Measurements from ENCODE around the gene C1QL4. TPM values are rescaled to one million over a fixed set of nuclear protein-coding genes. Genes with fewer than 3 reads are reported as not detected.

The C1QL4 gene
- total RNA-seq, 2 donors from 2014 or later, result 0.12 TPM; not detected in 1

GRCh38 chr12:49344486-49345050, 7.6 kb upstream of the C1QL4 start:
- ATAC-seq (replicated peaks in 1 of 2) (no peak), DNase-seq (no peak)
- Mint-ChIP-seq H3K27me3 (ENCODE audit: low read depth) (peaks cover 77% of the 10 kb centered on the region), H3K9me3 (no peaks in the 10 kb centered on the region), H3K4me3 (no peak overlapping the region), H3K27ac (no peak overlapping the region), H3K4me1 (ENCODE audit: low read depth) (peaks cover 40% of the 10 kb centered on the region), H3K36me3 (ENCODE audit: insufficient read depth in 2 of 2) (no peaks in the 10 kb centered on the region)

GRCh38 chr12:49342914-49343731, 6.1 kb upstream of the C1QL4 start:
- Mint-ChIP-seq H3K4me3 (peak overlapping the region; percentile 44 to 78), H3K27ac (no peak overlapping the region), H3K4me1 (ENCODE audit: low read depth) (peaks cover 40% of the 10 kb centered on the region), H3K36me3 (ENCODE audit: insufficient read depth in 2 of 2) (no peaks in the 10 kb centered on the region), H3K27me3 (ENCODE audit: low read depth) (peaks cover 80% of the 10 kb centered on the region), H3K9me3 (no peaks in the 10 kb centered on the region)
- DNase-seq, result peak; percentile 59 to 69
- ATAC-seq (replicated peaks in 1 of 2), result peak; percentile 65 to 66

GRCh38 chr12:49342066-49342913, 5.3 kb upstream of the C1QL4 start:
- H3K27ac Mint-ChIP-seq, result no peak overlapping the region
- ATAC-seq (replicated peaks in 1 of 2), result peak; percentile 77 to 79
- H3K4me3 Mint-ChIP-seq, result peak overlapping the region; percentile 44 to 78
- H3K27me3 Mint-ChIP-seq (ENCODE audit: low read depth), result peaks cover 82% of the 10 kb centered on the region
- H3K4me1 Mint-ChIP-seq (ENCODE audit: low read depth), result peaks cover 45% of the 10 kb centered on the region
- H3K9me3 Mint-ChIP-seq, result no peaks in the 10 kb centered on the region
- DNase-seq, result peak; percentile 87 to 89
- H3K36me3 Mint-ChIP-seq (ENCODE audit: insufficient read depth in 2 of 2), result no peaks in the 10 kb centered on the region

GRCh38 chr12:49341777-49342065, 4.7 kb upstream of the C1QL4 start:
- Mint-ChIP-seq H3K4me3 (peak overlapping the region in 1 of 2 donors; percentile 78), H3K27ac (no peak overlapping the region), H3K9me3 (no peaks in the 10 kb centered on the region), H3K4me1 (ENCODE audit: low read depth) (peaks cover 45% of the 10 kb centered on the region), H3K36me3 (ENCODE audit: insufficient read depth in 2 of 2) (no peaks in the 10 kb centered on the region), H3K27me3 (ENCODE audit: low read depth) (peaks cover 82% of the 10 kb centered on the region)
- DNase-seq, result no peak
- ATAC-seq (replicated peaks in 1 of 2), result no peak

- no peaks in the 10 kb centered on the region for H3K9me3 Mint-ChIP-seq
- H3K27me3 Mint-ChIP-seq (ENCODE audit: low read depth), result peaks cover 80% of the 10 kb centered on the region
- H3K4me3 Mint-ChIP-seq, result peak overlapping the region in 1 of 2 donors; percentile 11
These were observed 4.2 kb upstream of the C1QL4 start for GRCh38 chr12:49340971-49341776.

GRCh38 chr12:49340095-49340870, 3.3 kb upstream of the C1QL4 start:
- H3K27me3 Mint-ChIP-seq (ENCODE audit: low read depth), result peaks cover 83% of the 10 kb centered on the region
- ATAC-seq (replicated peaks in 1 of 2), result no peak

More at GRCh38 chr12:49340971-49341776, 4.2 kb upstream of the C1QL4 start:
- Mint-ChIP-seq H3K27ac (no peak overlapping the region), H3K4me1 (ENCODE audit: low read depth) (peaks cover 42% of the 10 kb centered on the region), H3K36me3 (ENCODE audit: insufficient read depth in 2 of 2) (no peaks in the 10 kb centered on the region)
- DNase-seq (no peak), ATAC-seq (replicated peaks in 1 of 2) (no peak)

GRCh38 chr12:49339464-49339861, 2.5 kb upstream of the C1QL4 start:
- no peak overlapping the region for H3K27ac Mint-ChIP-seq
- H3K9me3 Mint-ChIP-seq, result no peaks in the 10 kb centered on the region
- no peak overlapping the region for H3K4me3 Mint-ChIP-seq
- peaks cover 89% of the 10 kb centered on the region for H3K27me3 Mint-ChIP-seq (ENCODE audit: low read depth)
- DNase-seq, result no peak
- H3K36me3 Mint-ChIP-seq (ENCODE audit: insufficient read depth in 2 of 2), result no peaks in the 10 kb centered on the region
- peaks cover 34% of the 10 kb centered on the region for H3K4me1 Mint-ChIP-seq (ENCODE audit: low read depth)
- no peak for ATAC-seq (replicated peaks in 1 of 2)

More at GRCh38 chr12:49340095-49340870, 3.3 kb upstream of the C1QL4 start:
- no peaks in the 10 kb centered on the region for H3K9me3 Mint-ChIP-seq
- no peak for DNase-seq
- no peaks in the 10 kb centered on the region for H3K36me3 Mint-ChIP-seq (ENCODE audit: insufficient read depth in 2 of 2)
- no peak overlapping the region for H3K27ac Mint-ChIP-seq
- H3K4me3 Mint-ChIP-seq, result peak overlapping the region in 1 of 2 donors; percentile 11
- peaks cover 34% of the 10 kb centered on the region for H3K4me1 Mint-ChIP-seq (ENCODE audit: low read depth)

- DNase-seq (no peak), ATAC-seq (replicated peaks in 1 of 2) (no peak)
- Mint-ChIP-seq H3K9me3 (no peaks in the 10 kb centered on the region), H3K36me3 (ENCODE audit: insufficient read depth in 2 of 2) (no peaks in the 10 kb centered on the region), H3K27me3 (ENCODE audit: low read depth) (peaks cover 88% of the 10 kb centered on the region), H3K4me3 (no peak overlapping the region), H3K27ac (no peak overlapping the region), H3K4me1 (ENCODE audit: low read depth) (peaks cover 30% of the 10 kb centered on the region)
These were observed 2.0 kb upstream of the C1QL4 start for GRCh38 chr12:49338830-49339463.

- ATAC-seq (replicated peaks in 1 of 2) (no peak), DNase-seq (no peak)
- peaks cover 21% of the 10 kb centered on the region for H3K4me1 Mint-ChIP-seq (ENCODE audit: low read depth)
- no peak overlapping the region for H3K4me3 Mint-ChIP-seq
- no peak overlapping the region for H3K27ac Mint-ChIP-seq
- H3K9me3 Mint-ChIP-seq, result no peaks in the 10 kb centered on the region
- no peaks in the 10 kb centered on the region for H3K36me3 Mint-ChIP-seq (ENCODE audit: insufficient read depth in 2 of 2)
- H3K27me3 Mint-ChIP-seq (ENCODE audit: low read depth), result peaks cover 84% of the 10 kb centered on the region
These were observed 888 bp downstream of the C1QL4 start for GRCh38 chr12:49335955-49336644.

- H3K4me3 Mint-ChIP-seq, result no peak overlapping the region
- H3K27ac Mint-ChIP-seq, result no peak overlapping the region
- H3K9me3 Mint-ChIP-seq, result no peaks in the 10 kb centered on the region
- ATAC-seq (replicated peaks in 1 of 2), result no peak
- H3K36me3 Mint-ChIP-seq (ENCODE audit: insufficient read depth in 2 of 2), result no peaks in the 10 kb centered on the region
- DNase-seq, result no peak
- peaks cover 21% of the 10 kb centered on the region for H3K4me1 Mint-ChIP-seq (ENCODE audit: low read depth)
- peaks cover 76% of the 10 kb centered on the region for H3K27me3 Mint-ChIP-seq (ENCODE audit: low read depth)
These were observed 1.7 kb downstream of the C1QL4 start for GRCh38 chr12:49335118-49335954.

GRCh38 chr12:49334681-49335080, 2.3 kb downstream of the C1QL4 start:
- no peak for DNase-seq

More at GRCh38 chr12:49334681-49335080, 2.3 kb downstream of the C1QL4 start:
- Mint-ChIP-seq H3K27ac (no peak overlapping the region), H3K27me3 (ENCODE audit: low read depth) (peaks cover 70% of the 10 kb centered on the region), H3K4me3 (no peak overlapping the region), H3K36me3 (ENCODE audit: insufficient read depth in 2 of 2) (no peaks in the 10 kb centered on the region), H3K4me1 (ENCODE audit: low read depth) (peaks cover 21% of the 10 kb centered on the region), H3K9me3 (no peaks in the 10 kb centered on the region)
- no peak for ATAC-seq (replicated peaks in 1 of 2)

Data from activated T-cell treated with anti-CD3 and anti-CD28 coated beads, Interleukin-2, amount 50 U/mL, for 72 hours (primary cell).